Embryonic facial prominence (tissue), 1 donor: ENCODE results near the gene CCDC187.
"Not testable (repeated sequence)": the region's sequence is repeated elsewhere in the genome, so short reads cannot be mapped to it uniquely, and the experiment has no call there.

Experiments
- DNase-seq: peaks from one replicate; pipeline ENCODE4 v3.0.0-alpha.2; 2016; ENCODE audit errors: extremely low spot score

CCDC187 gene

DNA sequence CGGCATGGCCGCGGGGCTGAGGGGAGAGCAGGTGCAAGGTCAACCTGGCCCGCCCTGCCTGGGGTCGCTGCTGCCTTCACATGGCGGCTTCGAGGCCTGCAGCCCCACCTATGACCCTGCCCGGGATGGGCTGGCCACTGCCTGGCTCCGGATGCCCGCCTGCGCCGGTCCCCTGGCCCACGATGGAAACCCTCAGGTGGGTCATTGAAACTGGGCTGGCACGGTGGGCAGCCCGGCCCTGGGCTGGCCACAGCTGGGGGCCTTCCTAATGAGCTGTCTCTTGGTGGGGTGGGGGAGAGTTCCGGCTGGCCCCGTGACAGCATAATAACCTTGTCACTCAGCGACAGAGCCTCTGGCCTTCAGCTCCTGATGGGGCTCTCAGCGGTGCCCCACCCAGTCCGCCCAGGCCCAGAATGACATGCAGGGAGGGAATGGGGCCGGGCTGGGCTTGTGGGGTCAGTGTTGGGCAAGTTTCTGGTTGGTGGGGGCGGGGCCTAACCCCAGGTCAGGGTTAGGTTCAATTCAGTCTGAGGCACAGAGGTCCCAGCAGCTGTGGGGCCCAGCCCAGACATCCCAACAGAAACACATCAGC is at the start of gene CCDC187:
Gene CCDC187 (minus strand): TSS at position 270 of the 592 bp plus-strand sequence. CDS start 264 bp downstream, at position 6.
- no peak for DNase-seq

DNA sequence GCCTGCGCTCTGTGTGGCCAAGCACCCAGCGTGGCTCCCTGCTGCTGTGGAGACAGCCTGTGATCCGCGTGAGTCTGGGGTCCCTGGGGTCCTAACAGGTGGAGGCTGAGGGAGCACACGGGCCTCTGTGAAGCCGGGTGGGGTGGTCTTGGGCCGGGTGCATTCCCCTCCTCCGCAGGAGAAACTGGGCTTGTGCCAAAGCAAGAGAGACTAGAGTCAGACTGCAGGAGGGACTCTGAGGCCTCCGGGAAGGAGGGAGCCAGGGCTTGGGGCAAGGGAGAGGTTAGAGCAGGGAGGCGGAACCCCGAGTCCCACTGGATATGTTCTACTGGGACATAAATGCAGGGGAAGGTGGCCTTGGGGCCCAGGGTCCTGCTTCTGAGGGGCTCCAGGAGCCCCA is 49.2 kb upstream of the CCDC187 start:
- DNase-seq: no peak

DNA sequence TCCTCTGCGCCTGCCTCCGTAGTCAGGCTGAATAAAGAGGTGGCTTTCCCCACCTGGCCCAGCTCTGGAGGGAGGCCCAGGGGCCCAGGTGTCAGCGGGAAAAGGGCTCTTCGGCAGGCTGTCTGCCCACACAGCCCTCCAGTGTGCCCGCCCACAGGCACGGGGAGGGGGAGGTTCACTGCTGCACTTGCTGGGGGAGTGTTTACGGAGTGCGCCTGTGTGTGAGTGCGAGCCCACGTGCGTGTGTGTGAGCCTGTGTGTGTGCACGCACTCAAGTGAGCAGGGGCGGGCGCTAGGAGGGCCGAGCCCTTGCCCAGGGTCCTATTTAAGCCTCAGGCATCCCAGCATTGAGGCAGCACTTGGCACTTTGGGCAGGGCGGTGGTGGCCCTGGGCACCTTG is 48.8 kb upstream of the CCDC187 start:
- DNase-seq: no peak

DNA sequence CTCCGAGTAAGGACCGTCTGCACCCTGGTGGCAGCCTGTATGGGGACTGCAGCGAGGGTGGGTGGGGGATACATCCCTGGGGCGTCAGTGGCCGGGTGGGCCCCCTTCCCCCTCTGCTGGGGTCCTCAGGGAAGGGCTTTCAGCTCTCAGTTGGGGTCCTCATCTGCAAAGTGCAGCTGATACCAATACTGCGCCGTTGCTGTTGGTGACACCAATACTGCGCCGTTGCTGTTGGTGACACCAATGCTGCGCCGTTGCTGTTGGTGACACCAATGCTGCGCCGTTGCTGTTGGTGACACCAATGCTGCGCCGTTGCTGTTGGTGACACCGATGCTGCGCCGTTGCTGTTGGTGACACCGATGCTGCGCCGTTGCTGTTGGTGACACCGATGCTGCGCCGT is 48.0 kb upstream of the CCDC187 start:
- DNase-seq: not testable (repeated sequence)

DNA sequence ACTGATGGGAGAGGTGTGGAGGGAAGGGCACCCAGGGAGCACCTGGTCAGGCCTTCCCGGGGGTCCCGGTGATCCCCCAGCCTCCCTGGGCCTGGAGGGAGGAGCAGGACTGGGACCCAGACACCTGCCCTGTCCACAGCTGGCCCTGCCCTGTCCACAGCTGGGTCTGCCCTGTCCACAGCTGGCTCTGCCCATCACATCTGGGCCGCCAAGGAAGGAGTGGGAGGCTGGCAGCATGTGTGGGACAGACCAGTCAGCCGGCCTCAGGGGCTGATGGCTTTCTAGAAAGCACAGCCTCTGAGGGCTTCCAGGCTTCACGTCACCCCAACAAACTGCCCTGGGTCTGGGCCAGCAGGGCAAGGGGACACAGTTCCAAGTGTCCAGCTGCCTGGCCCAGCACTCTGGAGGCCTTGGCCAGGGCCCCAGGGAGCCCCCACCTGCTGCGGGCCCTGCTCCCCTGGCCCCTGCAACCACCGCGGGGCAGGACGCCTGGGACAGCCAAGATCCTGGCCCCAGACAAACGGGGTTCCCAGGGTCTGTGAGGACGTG is 47.4 kb upstream of the CCDC187 start:
- no peak for DNase-seq

DNA sequence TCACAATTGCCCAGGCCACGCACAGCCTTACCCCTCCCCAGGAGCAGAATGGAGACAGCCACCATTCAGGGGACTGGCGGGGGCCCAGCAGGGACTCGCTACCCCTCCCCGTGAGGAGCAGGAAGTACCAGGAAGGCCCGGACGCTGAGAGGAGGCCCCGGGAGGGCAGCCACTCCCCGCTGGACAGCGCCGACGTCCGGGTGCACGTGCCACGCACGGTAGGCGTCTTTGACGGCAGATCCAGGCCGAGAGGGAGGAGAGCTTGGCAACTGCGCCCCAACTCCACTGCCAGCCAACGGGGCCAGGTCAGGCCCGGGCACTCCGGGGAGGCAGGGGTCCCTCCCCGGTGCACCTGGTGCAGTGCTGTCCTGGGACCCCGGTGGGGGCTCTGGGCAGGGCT is 45.7 kb upstream of the CCDC187 start:
- DNase-seq: no peak

DNA sequence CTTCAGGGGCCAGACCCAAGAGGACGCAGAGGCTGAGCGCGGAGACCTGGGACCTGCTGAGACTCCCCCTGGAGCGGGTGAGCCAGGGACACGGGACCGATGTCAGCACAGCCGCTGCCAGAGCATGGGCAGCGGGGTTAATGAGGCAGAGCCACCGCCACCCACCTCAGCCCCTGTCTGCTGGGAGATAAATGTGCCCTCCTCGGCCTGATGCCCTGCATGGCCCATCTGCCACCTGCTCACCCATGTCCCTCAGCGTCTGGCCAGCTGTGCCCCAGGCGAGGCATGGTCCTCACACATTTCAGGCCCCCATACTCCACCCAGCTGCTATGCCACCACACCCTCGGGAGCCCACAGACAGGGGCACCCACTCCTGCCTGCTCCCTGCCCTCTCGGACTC is 44.8 kb upstream of the CCDC187 start:
- no peak for DNase-seq

DNA sequence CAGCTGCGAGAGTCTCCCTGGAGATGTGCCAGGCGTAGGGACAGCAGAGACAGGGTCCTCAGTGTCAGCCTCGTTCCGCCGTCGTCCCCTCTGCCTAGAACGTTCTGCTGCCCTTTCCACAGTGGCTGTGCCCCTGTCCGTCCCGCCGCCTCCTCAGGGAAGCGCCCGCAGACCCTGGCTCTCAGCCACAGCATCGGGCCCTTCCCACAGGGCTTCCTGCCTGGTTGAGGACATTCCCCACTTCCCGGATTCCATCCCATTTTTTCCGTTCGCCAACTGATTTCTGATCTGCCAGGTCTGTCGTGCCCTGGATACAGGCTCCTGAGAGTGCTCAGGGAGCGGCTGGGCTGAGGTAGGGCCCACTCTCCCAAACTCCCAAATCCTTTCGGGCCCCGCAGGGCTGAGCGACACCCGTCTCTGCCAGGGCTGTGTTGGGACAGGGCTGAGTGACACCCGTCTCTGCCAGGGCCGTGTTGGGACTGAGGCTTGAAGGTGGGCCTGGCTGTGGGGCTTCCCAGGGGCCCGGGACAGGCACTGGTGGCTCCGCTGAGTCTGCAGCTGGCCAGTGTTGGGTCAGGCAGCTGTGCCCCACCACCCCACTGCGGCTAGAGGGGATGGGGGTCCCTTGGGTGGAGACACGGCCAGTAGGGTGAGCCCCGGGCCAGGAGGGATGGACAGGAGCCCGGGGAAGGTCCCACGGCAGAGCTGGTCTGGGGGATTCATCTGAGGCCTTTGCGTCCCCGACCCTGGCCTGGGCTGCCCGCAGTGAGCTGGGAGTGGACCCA is 43.8 kb upstream of the CCDC187 start:
- no peak for DNase-seq

DNA sequence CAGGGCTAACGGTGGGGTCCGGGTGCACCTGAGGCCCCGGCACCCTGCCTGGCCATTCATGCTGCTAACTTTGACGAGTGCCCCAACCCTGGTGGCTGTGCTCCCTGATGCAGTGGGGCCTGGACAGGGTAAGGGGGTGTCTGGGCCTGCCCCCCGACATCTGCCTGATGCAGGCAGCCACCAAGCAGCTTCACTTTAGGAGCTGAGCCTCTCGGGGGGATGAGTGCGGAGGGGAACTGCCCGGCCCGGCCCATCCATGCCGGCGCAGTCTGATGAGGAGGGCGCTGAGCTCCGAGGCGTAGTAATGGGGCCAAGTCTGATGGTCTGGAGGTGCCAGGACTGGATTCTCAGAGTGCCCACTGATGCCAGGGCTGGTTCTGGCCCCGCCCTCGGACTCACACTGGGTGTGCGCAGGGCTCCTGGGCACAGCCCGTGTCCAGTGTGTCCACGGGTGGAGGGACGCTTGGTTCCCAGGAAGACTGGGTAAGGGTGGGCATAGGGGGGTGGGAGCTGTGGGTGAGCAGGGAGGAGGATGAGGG is 43.1 kb upstream of the CCDC187 start:
- no peak for DNase-seq

DNA sequence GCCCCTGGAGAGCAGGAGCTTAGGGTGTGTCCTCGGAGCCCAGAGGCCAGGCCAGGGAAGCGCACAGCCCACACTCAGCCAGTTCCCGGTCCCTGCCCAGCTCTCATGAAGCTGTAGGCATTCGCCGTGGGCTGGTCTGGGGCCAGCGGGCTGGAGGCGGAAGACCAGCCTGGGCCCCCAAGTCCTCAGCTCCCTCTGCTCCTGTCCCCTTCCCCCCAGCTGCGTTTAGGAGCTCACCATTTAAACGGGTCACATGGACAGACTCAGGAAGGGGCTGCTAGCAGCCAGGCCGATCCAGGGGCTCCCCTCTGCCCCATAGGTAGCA is 42.2 kb upstream of the CCDC187 start:
- DNase-seq: no peak

DNA sequence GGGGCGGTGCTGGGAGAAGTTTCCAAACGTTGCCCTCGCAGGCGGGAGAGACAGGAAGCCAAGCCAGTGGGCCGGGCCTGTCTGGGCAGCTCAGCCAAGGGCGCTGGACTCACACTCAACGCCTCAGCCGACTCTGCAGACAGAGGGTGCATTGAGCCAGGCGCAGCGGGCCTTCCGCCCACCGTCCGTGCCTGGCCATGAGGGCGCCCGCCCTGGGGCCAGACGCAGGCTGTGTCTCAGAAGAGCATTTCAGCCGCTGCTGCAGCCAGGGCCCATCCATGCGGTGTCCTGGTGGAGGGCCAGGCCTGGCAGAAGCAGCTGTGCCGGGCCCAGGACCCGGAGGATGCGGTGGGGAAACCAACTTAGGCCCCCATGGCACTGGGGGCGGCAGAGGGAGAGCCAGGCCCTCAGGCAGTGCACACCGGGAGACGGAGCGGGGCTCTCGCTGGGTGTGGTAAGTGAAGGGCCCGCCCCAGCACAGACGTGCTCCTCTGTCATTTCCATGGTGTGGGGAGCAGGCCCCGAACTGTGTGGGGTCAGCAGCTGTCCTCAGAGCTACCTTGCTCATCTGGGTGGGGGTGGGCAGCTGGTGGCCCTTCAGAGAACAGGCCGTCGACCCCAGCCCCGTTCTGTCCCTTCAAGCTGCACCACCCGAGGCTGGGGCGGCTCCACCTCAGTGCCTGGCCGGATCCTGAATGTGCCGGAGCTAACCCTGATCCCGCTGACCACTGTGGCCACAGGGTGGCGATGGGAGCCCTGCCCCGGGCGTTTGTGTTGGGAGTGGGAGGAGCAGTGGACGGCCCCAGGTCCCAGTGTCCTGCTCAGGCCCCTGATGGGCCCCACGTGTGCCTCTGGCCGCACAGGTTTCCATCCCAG is 41.6 kb upstream of the CCDC187 start:
- DNase-seq: no peak

DNA sequence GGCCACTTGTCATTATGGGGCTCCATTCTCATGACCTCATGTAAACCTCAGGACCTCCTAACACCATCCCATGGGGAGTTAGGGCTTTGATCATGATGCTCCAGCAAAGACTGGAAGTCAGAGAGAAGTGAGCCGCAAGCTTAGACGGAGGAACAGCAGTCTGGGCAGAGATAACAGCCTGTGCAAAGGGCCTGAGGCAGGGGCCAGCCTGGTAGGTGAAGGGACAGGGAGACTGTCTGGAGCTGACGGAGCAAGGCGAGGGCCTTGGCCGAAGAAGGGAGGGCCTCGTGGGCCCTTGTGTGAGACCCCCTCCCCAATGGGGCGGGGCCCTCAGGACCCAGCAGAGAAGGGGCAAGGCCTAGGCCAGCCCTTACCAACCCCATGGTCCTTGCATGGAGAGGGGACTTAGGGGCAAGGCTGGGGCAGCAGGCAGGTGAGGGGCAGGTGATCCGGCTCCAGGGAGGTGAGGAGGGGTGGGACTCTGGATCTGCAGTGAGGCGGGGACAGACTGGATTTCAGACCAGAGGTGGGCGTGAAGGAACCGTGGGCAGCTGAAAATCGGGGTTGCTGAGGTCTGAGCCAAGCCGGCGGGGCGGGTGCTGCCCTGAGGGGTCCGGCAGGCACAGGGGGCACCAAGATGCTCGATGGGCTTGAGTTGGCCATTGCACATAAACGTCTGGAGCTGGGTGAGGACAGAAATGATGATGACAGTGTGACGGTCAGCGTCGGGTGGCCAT is 40.8 kb upstream of the CCDC187 start:
- no peak for DNase-seq

DNA sequence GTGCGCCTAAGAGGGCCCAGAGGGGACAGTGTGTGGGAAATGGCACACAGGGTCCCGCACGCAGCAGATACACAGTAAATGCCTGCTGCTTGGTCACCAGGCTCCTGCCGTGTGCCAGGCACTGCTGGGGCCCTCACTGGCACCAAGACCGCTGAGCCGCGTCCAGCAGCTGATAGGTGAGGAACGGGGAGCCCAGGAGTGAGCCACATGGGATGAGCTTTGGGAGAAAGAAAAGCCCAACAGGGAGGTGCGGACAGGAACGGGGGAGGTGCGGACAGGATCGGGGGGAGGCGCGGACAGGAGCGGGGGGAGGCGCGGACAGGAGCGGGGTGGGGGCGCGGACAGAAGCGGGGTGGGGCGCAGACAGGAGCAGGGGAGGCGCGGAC is 40.0 kb upstream of the CCDC187 start:
- DNase-seq: no peak

DNA sequence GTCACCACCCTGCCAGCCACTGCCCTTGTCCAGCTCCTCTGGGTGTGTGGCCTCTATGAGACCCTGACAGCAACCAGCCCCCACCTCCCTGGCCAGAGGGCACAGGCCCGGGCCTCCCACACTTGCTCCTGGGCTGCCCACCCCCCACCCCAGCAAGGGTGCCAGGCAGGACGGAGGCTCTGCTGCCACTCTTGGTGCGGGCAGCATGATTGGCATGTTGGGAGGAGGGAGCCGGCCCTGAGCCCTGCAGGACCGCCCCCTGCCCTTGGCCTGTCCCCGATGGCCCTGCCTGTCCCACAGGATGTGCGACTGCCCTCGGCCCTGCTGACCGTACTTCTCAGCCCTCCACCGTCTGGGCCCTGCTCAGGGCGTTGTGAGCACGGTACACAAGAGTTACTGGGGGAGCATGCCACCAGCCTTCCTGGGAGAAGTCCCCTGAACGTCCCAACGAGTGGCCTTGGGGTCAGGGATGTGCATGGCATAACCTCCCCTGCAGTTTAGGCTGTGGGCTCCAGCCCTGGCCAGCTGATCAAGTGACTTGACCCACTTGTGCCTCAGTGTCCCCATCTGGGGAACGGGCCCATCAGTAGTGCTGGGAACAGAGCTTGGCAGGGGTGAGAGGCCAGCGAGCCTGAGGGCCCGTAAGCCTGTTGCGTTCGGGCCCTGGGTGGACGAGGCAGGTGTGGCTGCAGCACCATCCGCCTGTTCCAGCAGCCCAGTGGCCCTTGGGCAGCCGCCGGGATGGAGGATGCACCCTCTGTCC is 39.4 kb upstream of the CCDC187 start:
- no peak for DNase-seq

DNA sequence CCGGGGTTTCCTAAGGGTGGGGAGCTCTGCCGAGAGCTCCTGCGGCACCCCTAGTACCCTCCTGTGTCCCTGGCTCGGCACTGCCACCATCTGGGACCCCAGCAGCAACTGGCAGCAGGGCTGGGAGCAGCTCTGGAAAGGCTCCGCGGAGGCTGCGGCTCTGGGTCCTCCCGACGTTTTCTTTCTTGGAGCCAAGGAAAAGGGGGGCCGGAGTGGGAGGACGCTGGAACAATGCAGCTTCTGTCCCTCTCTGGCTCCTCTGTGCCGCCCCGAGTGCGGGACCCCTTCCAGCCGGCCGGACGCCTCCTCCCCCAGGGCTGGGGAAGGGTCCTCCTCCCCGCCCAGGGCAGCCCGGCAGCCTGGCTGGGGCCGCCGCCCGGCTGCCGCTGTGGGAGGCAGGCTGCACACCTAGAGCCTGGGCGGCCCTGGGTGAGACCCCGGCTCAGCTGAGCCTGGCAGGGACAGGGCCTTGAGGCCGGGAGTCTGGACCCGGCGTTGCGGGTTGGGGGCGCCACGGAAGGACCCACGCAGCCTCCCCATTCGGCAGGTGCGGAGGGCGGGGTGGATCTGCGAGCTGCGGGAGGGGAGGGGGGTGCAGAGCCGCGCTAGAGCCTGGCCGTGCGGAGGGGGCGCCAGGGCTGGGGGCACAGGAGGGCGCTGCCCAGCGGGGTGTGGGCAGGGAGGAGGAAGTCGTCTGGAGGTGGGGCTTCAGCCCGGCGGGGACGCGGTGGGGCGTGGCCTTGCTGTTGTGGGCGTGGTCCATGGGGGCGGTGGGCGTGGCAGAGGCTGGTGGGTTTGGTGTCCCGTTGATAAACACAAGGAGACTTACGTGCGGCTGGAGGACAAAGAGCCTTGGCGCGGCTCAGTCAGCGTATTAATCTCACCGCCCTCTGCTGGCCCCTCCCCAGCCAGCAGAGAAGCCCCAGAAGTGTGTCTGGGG is 38.6 kb upstream of the CCDC187 start:
- DNase-seq: peak; percentile 58

DNA sequence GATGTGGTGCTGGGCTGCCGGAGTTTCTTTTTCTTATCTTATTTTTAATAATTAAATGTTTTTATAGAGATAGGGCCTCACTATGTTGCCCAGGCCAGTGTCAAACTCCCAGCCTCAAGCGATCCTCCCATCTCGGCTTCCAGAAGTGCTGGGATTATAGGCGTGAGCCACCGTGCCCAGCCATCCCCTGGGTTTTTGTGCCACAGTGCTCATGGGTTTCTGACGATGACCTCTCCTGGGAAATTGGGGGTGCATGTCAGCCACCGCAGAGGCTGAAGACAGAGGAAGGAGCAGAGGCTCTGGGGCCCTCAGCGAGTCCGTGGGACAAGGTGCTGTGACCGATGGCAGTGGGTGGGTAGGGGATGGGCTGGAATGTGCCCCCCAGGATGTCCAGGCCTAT is 37.9 kb upstream of the CCDC187 start:
- DNase-seq: no peak

DNA sequence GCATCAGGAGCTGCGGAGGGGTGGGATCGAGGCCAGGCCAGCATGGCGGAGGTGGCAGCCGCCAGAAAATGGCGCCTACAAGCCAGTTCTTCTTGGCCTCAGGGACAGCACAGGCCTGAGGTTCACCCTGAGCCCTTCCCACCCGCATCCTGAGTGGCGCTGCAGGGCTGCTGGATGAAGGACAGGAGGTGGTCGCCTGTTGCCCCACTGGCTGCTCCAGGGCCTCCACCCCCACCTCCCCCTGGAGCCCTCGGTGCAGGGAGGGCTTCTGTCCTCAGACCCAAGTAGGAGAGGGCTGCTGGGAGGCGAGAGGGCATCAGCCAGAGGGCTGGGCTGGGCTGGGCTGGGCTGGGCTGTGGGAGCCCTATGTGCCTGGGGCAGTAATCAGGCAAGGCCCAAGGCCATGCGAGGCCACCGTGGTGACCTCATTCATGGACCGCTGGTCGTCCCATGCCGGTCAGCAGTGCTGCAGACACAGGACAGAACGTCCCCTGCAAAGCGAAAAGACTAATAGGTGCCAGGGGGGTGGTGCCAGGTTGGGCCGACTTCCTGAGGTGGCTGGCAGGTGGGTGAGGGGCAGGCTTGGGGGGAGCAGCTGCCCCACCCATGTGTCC is 37.3 kb upstream of the CCDC187 start:
- DNase-seq: no peak

DNA sequence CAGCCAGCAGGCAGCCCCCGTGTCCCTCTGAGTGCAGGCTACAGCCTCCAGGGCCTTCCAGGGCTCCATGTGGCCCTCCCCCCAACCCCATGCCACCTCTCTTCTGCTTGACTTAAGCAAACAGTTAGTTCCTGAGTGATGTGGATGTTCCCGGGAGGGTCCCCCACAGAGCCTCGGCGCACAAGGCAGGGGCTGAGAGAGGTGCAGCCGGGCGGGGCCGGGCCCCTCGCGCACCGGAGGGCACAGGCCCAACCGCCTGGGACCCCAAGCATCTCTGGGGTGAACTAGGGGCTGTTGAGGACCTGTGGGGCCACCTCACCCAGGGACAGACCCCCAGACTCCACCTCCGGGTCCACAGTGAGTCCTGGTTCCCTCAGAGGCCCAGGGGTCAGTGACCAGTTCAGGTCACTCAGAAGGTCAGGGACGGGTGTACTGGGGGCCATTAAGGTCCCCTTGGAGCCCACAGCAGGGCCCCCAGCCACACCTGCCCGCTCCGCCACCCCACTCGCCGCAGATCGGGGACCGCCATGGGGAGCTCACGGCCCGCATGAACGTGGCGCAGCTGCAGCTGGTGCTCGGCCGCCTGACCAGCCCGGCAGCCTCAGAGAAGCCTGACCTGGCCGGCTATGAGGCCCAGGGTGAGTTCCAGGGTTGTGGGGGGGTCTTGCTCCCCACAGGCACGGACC is 36.6 kb upstream of the CCDC187 start:
- DNase-seq: no peak

DNA sequence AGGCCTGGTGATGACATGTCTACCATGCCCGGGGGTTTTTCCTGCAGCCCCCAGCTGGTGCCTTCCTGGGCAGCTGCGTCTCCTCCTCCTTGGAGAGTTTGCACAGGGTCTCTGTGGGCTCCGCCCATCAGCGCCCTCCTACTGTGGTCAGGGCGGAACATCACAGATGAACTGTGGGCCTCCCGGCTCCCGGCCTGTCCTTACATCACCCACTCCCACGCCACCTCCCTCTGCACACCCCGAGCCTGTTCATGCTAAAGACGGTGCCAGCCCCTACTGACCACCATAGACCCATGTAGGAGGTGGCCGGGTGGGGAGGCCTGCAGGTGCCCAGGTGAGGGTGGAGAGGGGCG is 36.0 kb upstream of the CCDC187 start:
- no peak for DNase-seq
